Stimulated activated CD4-positive, alpha-beta T cell treated with anti-CD3 and anti-CD28 coated beads, Interleukin-1b, Interleukin-23, amount 100 ng/mL, for 48 hours (primary cell): ENCODE results near the gene NRXN3.
"Not testable (repeated sequence)": the region's sequence is repeated elsewhere in the genome, so short reads cannot be mapped to it uniquely, and the experiment has no call there.

Experiments
- DNase-seq: peaks from one replicate; pipeline ENCODE4 v3.0.0-alpha.2; 2020

The NRXN3 gene

GRCh38 chr14:78970677-78971076 lies 800.5 kb downstream of the NRXN3 start:
- no peak for DNase-seq

GRCh38 chr14:78972440-78972839 lies 802.3 kb downstream of the NRXN3 start:
- no peak for DNase-seq

- no peak for DNase-seq
These were observed 804.5 kb downstream of the NRXN3 start for GRCh38 chr14:78974691-78975090.

GRCh38 chr14:78975734-78976133 lies 805.6 kb downstream of the NRXN3 start:
- no peak for DNase-seq

GRCh38 chr14:78978896-78979295 lies 808.7 kb downstream of the NRXN3 start:
- DNase-seq: no peak

- DNase-seq: no peak
These were observed 812.4 kb downstream of the NRXN3 start for GRCh38 chr14:78982551-78982950.

- DNase-seq: no peak
These were observed 813.0 kb downstream of the NRXN3 start for GRCh38 chr14:78983126-78983525.

- DNase-seq: no peak
These were observed 815.7 kb downstream of the NRXN3 start for GRCh38 chr14:78985668-78986381.

- no peak for DNase-seq
These were observed 816.8 kb downstream of the NRXN3 start for GRCh38 chr14:78986989-78987388.

- DNase-seq: no peak
These were observed 819.0 kb downstream of the NRXN3 start for GRCh38 chr14:78989221-78989620.

- no peak for DNase-seq
These were observed 822.7 kb downstream of the NRXN3 start for GRCh38 chr14:78992867-78993266.

- no peak for DNase-seq
These were observed 827.6 kb downstream of the NRXN3 start for GRCh38 chr14:78997811-78998210.

GRCh38 chr14:79009286-79009685 lies 839.1 kb downstream of the NRXN3 start:
- DNase-seq: no peak

GRCh38 chr14:79011091-79011919 lies 841.1 kb downstream of the NRXN3 start:
- DNase-seq: no peak

- no peak for DNase-seq
These were observed 841.7 kb downstream of the NRXN3 start for GRCh38 chr14:79011920-79012204.

GRCh38 chr14:79016828-79017505 lies 846.8 kb downstream of the NRXN3 start:
- no peak for DNase-seq

- DNase-seq: no peak
These were observed 847.4 kb downstream of the NRXN3 start for GRCh38 chr14:79017561-79017960.

GRCh38 chr14:79018836-79019235 lies 848.7 kb downstream of the NRXN3 start:
- DNase-seq: no peak

GRCh38 chr14:79019898-79020297 lies 849.7 kb downstream of the NRXN3 start:
- not testable (repeated sequence) for DNase-seq

- DNase-seq: no peak
These were observed 851.6 kb downstream of the NRXN3 start for GRCh38 chr14:79021766-79022165.

GRCh38 chr14:79027138-79027537 lies 857.0 kb downstream of the NRXN3 start:
- DNase-seq: no peak

GRCh38 chr14:79028281-79028680 lies 858.1 kb downstream of the NRXN3 start:
- no peak for DNase-seq

GRCh38 chr14:79036441-79036840 lies 866.3 kb downstream of the NRXN3 start:
- no peak for DNase-seq

- DNase-seq: no peak
These were observed 866.9 kb downstream of the NRXN3 start for GRCh38 chr14:79037106-79037505.
